ENCODE measurements around the gene CLDN14.

The CLDN14 gene

GRCh38 chr21:36489103-36489775 is 9.3 kb upstream of the CLDN14 start:
- Histone ChIP-seq H3K27ac (ENCODE audit: low read length) (no peak overlapping the region), H3K4me3 (ENCODE audit: low read length) (no peak overlapping the region), H3K4me1 (ENCODE audit: low read length) (no peaks in the 10 kb centered on the region), H3K9me3 (replicated peaks; ENCODE audit: insufficient read depth, low read length) (no peaks in the 10 kb centered on the region), H3K9me2 (replicated peaks; ENCODE audit: insufficient read depth, low read length) (no peaks in the 10 kb centered on the region), H4K20me1 (ENCODE audit: insufficient read depth, low read length) (no peaks in the 10 kb centered on the region), H3K36me3 (replicated peaks; ENCODE audit: insufficient read depth, low read length) (no peaks in the 10 kb centered on the region), H3K4me2 (ENCODE audit: low read depth, low read length) (no peak overlapping the region), H3K9ac (ENCODE audit: low read length) (no peak overlapping the region), H3K79me2 (ENCODE audit: low read length) (no peaks in the 10 kb centered on the region), H3F3A (ENCODE audit: insufficient read depth, low read length) (no peaks in the 10 kb centered on the region), H3K27me3 (replicated peaks; ENCODE audit: insufficient read depth, low read length) (no peaks in the 10 kb centered on the region), H2AFZ (ENCODE audit: low read length) (no peak overlapping the region)
- no peak for TF ChIP-seq EZH2 (optimal IDR thresholded peaks at IDR 0.05; ENCODE audit: low read depth, low read length)
- TF ChIP-seq EZH2phosphoT487 (IDR thresholded peaks at IDR 0.05; ENCODE audit: low read length): no peak
- TF ChIP-seq CTCF (IDR thresholded peaks at IDR 0.05; ENCODE audit: low read length): no peak
- no peak for DNase-seq

GRCh38 chr21:36487641-36488307 is 7.9 kb upstream of the CLDN14 start:
- Histone ChIP-seq H3F3A (ENCODE audit: insufficient read depth, low read length) (no peaks in the 10 kb centered on the region), H3K27ac (ENCODE audit: low read length) (no peak overlapping the region), H3K4me2 (ENCODE audit: low read depth, low read length) (no peak overlapping the region), H3K9me2 (replicated peaks; ENCODE audit: insufficient read depth, low read length) (no peaks in the 10 kb centered on the region), H3K27me3 (replicated peaks; ENCODE audit: insufficient read depth, low read length) (no peaks in the 10 kb centered on the region), H3K4me1 (ENCODE audit: low read length) (no peaks in the 10 kb centered on the region), H3K9ac (ENCODE audit: low read length) (no peak overlapping the region), H3K9me3 (replicated peaks; ENCODE audit: insufficient read depth, low read length) (no peaks in the 10 kb centered on the region), H2AFZ (ENCODE audit: low read length) (no peak overlapping the region), H3K4me3 (ENCODE audit: low read length) (no peak overlapping the region), H3K79me2 (ENCODE audit: low read length) (no peaks in the 10 kb centered on the region), H3K36me3 (replicated peaks; ENCODE audit: insufficient read depth, low read length) (no peaks in the 10 kb centered on the region), H4K20me1 (ENCODE audit: insufficient read depth, low read length) (no peaks in the 10 kb centered on the region)
- no peak for TF ChIP-seq EZH2phosphoT487 (IDR thresholded peaks at IDR 0.05; ENCODE audit: low read length)
- no peak for TF ChIP-seq EZH2 (optimal IDR thresholded peaks at IDR 0.05; ENCODE audit: low read depth, low read length)
- TF ChIP-seq CTCF (IDR thresholded peaks at IDR 0.05; ENCODE audit: low read length): no peak
- no peak for DNase-seq

GRCh38 chr21:36486246-36486645 is 6.3 kb upstream of the CLDN14 start:
- no peak overlapping the region for H3K27ac ChIP-seq (ENCODE audit: low read length)
- DNase-seq: no peak
- TF ChIP-seq EZH2 (optimal IDR thresholded peaks at IDR 0.05; ENCODE audit: low read depth, low read length) (no peak), EZH2phosphoT487 (IDR thresholded peaks at IDR 0.05; ENCODE audit: low read length) (no peak), CTCF (IDR thresholded peaks at IDR 0.05; ENCODE audit: low read length) (no peak)
- no peaks in the 10 kb centered on the region for H3K4me1 ChIP-seq (ENCODE audit: low read length)
- H3K27me3 ChIP-seq (replicated peaks; ENCODE audit: insufficient read depth, low read length): no peaks in the 10 kb centered on the region
- no peaks in the 10 kb centered on the region for H3K9me3 ChIP-seq (replicated peaks; ENCODE audit: insufficient read depth, low read length)
- no peaks in the 10 kb centered on the region for H3K36me3 ChIP-seq (replicated peaks; ENCODE audit: insufficient read depth, low read length)
- no peaks in the 10 kb centered on the region for H3F3A ChIP-seq (ENCODE audit: insufficient read depth, low read length)
- no peak overlapping the region for H3K4me3 ChIP-seq (ENCODE audit: low read length)
- no peak overlapping the region for H3K9ac ChIP-seq (ENCODE audit: low read length)
- H3K79me2 ChIP-seq (ENCODE audit: low read length): no peaks in the 10 kb centered on the region
- H2AFZ ChIP-seq (ENCODE audit: low read length): no peak overlapping the region
- H4K20me1 ChIP-seq (ENCODE audit: insufficient read depth, low read length): no peaks in the 10 kb centered on the region
- H3K4me2 ChIP-seq (ENCODE audit: low read depth, low read length): no peak overlapping the region
- no peaks in the 10 kb centered on the region for H3K9me2 ChIP-seq (replicated peaks; ENCODE audit: insufficient read depth, low read length)
